Effector CD8-positive, alpha-beta T cell (primary cell): ENCODE measurements around the gene COL27A1.

Experiments used
- DNase-seq: peaks from one replicate; lab custom pipeline; 2025; lab: John Stamatoyannopoulos, UW

The COL27A1 gene

GRCh38 chr9:114206221-114206789 is 51.0 kb downstream of the COL27A1 start:
- DNase-seq, result no peak

- DNase-seq, result no peak
Observed at GRCh38 chr9:114207034-114207810, 51.9 kb downstream of the COL27A1 start.

- DNase-seq, result no peak
Observed at GRCh38 chr9:114207845-114208244, 52.5 kb downstream of the COL27A1 start.

GRCh38 chr9:114209151-114209550 is 53.8 kb downstream of the COL27A1 start:
- no peak for DNase-seq

- DNase-seq, result no peak
Observed at GRCh38 chr9:114210136-114210535, 54.8 kb downstream of the COL27A1 start.

- no peak for DNase-seq
Observed at GRCh38 chr9:114210691-114211276, 55.4 kb downstream of the COL27A1 start.

- DNase-seq, result no peak
Observed at GRCh38 chr9:114212826-114213225, 57.5 kb downstream of the COL27A1 start.

GRCh38 chr9:114213566-114213965 is 58.2 kb downstream of the COL27A1 start:
- DNase-seq, result no peak

- no peak for DNase-seq
Observed at GRCh38 chr9:114214181-114214580, 58.8 kb downstream of the COL27A1 start.

- DNase-seq, result no peak
Observed at GRCh38 chr9:114214686-114215414, 59.5 kb downstream of the COL27A1 start.

- DNase-seq, result no peak
Observed at GRCh38 chr9:114216081-114216480, 60.7 kb downstream of the COL27A1 start.

- DNase-seq, result no peak
Observed at GRCh38 chr9:114216976-114217375, 61.6 kb downstream of the COL27A1 start.

- DNase-seq, result no peak
Observed at GRCh38 chr9:114218264-114219120, 63.2 kb downstream of the COL27A1 start.

- no peak for DNase-seq
Observed at GRCh38 chr9:114220061-114220541, 64.8 kb downstream of the COL27A1 start.

- DNase-seq, result no peak
Observed at GRCh38 chr9:114221706-114222465, 66.5 kb downstream of the COL27A1 start.

GRCh38 chr9:114223564-114224246 is 68.4 kb downstream of the COL27A1 start:
- DNase-seq, result no peak

- DNase-seq, result no peak
Observed at GRCh38 chr9:114224247-114224610, 68.9 kb downstream of the COL27A1 start.

- no peak for DNase-seq
Observed at GRCh38 chr9:114225561-114226212, 70.3 kb downstream of the COL27A1 start.

- DNase-seq, result no peak
Observed at GRCh38 chr9:114226246-114227055, 71.1 kb downstream of the COL27A1 start.
